Tibial nerve (tissue), 4 donors: Measurements from ENCODE around the gene PRKAG3.

ENCODE experiments used
- CTCF ChIP-seq, 5 experiments: fragments of 200-600 bp in 3 of 5; fragments of 450-650 bp in 2 of 5; sonication (generic) in 3 of 5; IDR thresholded peaks; one replicate each; pipeline ENCODE4 v1.5.1; 2016 to 2019; ENCODE audit warnings: antibody characterized with exemption in 5 of 5, mild to moderate bottlenecking in 3 of 5, moderate library complexity in 2 of 5
- EP300 ChIP-seq, 2 donors: sonication (generic); formaldehyde crosslinking; IDR thresholded peaks; one replicate each; pipeline ENCODE4 v1.6.1; 2017; ENCODE audit warnings: antibody characterized with exemption in 2 of 2, mild to moderate bottlenecking in 1 of 2
- POLR2A ChIP-seq, 2 donors: fragments of 450-650 bp; IDR thresholded peaks; one replicate each; pipeline ENCODE4 v1.6.1; 2017; ENCODE audit warnings: antibody characterized with exemption in 2 of 2, mild to moderate bottlenecking in 2 of 2, moderate library complexity in 2 of 2

DNA sequence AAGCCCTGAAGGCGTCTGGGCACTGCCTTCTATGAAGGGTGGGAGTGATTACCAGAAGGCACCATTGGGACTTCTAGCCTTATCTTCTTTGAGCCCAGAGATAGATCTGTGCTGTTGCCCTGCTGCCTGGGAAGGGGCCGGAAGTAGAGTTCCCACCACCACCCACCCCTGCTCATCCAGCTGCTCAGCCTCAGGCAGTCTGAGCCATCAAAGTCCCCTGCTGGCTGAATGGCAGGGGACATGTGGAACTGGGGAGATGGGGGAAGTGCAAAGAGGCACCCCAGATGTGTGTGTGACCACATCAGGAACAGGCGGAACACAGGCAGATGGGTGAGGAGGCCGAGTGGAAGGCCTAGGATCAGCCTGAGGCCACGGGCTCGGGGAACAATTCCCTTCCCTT is 45.7 kb upstream of the PRKAG3 start:
- TF ChIP-seq CTCF (IDR thresholded peaks at IDR 0.05): no peak
- TF ChIP-seq POLR2A (IDR thresholded peaks at IDR 0.05): no peak
- no peak for TF ChIP-seq EP300 (IDR thresholded peaks at IDR 0.05)
